NCI-H2107 treated with DMSO at 0.1 percent for 48 hours (cell line): Measurements from ENCODE around the gene RRBP1.
A peak's percentile ranks its signal among the peaks of the same experiment; 100 is the strongest.

ENCODE experiments used
- DNase-seq: peaks from one replicate; lab custom pipeline; 2025; ENCODE audit not compliant: unreplicated experiment; lab: John Stamatoyannopoulos, UW

RRBP1 gene

DNA sequence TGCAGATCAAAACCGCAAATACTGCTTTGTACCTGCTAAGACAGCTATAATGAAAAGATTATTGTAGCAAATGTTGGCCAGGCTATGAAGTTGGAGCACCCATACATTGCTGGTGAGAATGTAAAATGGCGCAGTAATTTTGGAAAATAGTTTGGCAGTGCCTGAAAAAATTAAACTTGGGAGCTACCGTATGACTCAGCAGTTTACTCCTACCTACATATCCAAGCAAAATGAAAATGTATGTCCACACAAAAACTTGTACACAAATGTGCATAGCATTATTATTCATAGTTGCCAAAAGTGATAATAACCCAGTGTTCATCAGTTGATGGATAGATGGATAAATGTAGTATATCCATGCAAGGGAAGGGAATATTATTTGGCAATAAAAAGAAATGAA, 98.9 kb downstream of the RRBP1 start:
- DNase-seq, result no peak

DNA sequence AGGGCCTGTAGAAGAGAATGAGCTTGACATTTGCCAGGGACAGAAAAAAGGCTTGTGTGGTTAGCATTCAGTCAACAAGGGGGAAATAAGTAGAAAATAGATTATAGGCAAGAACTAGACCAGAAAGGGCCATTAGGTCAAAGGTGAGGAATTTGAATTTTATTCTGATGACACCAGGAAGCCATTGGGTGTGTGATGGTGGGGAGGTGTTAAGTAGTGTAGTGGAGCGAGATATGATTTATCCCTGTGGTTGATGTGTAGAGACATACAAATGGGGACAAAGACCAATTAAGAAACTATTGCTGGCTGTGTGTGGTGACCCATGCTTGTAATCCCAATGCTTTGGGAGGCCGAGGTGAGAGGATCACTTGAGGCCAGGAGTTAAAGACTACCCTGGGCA, 101.1 kb downstream of the RRBP1 start:
- no peak for DNase-seq

DNA sequence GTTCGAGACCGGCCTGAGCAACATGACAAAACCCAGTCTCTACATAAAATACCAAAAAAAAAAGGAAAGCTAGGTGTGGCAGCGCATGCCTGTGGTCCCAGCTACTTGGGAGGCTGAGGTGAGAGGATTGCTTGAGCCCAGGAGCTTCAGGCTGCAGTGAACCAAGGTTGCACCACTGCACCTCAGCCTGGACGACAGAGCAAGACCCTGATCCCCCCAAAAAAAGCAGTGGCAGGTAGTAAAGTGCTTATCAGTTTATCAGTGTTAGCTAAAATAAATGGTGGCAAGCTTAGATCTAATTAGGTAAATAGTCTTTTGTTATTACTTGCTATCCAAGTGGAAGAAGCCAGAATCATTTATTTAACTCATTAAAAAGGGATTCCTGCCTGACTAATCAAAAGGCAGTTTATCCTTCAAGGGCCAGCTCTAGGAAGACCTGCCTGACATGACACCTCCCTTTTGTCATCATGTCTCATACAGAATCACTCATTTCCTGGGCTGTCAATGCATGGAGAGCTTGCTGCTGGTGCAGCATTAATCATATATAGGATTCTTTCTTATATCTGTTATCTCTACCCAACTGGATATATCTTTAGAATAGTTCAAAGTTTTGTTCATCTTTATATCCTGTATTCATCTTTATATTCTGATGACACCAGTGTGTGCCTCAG, 102.5 kb downstream of the RRBP1 start:
- no peak for DNase-seq

DNA sequence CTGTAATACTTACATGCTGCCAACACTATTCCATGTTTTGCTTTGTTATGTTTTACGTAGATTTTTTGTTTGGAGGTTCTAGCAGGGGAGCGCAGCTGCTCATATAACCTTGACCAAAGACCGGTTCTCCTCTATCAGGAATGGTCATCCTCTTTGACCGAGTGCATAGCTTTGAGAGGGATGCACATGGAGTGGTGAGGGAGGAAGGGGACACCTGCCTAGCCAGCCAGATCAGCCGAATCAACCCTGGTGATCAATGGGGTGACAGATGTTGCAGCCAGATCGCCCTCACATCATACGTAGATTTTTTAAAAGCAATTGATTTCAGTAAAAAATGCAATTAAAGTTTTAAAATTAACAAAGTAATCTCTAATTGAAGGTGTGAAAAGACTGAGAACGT, 105.8 kb downstream of the RRBP1 start:
- DNase-seq, result no peak

DNA sequence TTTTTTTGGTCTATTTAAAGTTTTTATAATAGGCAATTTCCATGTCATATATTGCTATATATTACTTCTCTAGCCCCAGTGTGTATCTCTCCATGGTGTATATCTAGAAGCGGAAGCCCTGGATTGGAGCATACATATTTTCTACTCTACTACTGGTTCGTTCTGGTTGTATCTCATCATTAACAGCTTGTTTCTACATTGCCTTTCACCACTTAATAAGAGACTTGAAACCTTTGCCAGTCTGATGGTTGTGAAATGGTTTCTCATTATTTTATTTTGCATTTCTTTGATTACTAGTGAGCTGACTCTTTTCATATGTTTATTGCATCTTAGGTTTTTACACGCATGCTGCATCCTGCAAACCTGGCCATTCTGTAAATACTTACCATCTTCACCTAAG, 108.6 kb downstream of the RRBP1 start:
- DNase-seq, result no peak

DNA sequence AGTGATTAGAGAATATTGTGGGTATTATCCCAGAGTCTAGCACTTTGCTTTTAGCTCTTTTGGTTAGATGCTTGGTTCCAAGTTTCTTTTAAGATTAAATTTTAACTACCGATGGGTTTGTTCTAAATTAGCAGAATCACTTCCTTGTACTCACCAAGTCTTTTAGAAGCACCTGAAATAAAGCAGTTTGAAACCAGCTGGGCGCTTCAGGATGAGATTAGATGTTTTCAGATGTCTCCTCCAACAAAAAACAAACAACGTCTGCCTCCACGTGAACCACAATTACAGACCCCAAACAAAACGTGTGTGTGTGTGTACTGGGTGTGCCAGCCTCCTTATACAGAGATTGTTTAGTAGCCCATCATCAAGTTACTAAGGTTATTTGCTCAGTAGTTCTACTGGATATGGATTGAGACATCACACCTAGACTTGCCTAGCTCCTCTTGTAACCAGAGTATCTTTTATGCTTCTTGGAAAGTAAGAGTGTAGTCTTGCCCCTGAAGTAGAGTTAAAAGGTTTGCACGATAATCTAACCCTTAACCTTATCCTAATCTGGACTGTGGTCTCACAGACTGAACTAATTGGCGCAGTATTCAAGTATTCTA, 109.9 kb downstream of the RRBP1 start:
- DNase-seq, result no peak

DNA sequence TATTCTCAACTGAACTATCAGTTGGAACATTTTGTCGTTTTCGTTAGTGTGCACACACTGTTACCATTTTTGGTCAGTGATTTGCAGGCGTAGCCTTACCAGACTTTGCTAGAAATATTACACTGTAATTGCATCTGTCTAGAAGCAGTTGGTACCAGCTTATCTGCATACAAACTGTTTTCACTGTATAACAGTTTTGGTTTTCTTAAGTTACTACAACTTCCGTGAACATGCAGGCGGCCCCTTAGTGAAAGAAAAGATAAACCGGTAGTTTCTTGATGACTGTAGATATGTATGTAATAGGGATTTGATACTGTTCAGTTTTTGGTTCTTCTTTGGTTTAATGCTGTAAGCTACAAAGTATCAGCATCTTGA, 110.9 kb downstream of the RRBP1 start:
- DNase-seq, result no peak

DNA sequence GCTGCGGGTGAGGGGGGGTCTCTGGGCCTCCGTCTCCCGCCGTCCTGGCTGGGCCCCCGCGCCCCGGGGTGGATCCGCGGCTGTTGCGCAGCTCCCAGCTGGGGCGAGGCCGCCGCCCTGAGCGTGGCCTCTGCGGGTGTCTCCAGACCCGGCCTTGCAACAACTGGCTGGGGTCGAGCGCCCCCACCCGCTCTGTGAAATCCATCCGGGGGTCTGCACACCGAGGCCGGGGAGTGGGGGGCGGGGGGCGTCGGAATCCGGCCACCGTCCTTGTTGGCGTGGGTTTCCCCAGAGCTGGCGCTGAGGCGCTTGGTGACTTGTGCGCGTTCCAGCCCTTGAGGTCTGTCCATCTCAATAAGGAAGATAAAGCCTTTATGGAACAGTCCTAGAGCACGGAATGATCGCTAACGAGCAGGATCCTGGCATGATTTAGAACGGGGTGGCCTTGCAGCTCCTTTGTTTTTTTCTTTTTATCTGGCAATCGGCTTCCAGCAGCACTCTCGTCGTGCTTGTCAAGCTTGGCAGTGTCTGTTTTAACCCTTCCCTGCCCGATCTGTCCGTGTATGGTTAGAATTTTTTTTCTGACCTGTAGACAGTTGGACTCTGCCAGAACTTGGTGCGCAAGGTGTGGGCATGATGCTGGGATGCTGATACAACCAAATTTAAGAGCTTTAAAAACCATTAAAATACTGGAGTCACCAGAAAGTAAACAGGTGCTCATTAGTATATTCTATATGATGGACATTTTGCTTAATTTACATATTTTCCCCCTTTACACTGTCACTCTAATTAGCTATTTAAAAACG, 111.5 kb downstream of the RRBP1 start:
- DNase-seq, result no peak

DNA sequence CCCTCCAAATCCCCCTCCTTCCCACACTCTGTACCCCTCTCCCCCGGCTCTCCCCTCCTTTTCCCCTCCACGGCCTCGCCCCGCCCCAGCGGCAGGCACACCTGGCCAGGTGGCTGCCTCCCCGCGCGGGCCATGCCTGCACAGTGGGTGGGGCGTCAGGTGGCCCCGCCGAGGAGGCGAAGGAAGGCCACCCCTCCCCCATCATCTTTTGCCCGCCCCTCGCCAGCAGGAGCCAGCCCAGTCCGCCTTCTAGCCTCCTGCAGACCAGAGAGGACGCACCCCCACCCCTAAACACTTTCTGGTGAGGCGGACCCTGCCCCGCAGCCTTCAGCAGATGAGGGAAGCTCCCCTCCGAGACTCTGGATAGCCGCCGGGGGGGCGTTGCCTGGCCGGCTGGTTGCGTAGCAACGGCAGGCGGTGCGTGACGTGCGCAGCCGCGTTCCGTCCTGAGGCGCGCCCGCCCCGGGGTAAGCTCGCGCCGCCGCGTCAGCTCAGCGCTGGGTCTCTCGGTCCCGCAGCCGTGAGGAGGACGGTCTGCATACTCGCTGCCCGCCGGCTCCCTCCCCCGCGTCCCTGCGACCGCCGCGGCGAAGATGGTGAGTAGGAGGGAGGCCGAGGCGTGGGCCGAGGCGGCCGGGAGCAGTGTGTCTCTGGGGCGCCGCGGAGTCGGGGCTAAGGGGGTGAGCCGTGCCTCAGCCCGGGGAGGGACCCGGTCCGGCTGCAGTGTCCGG, 112.3 kb downstream of the RRBP1 start, which contains the start of gene DSTN:
Gene DSTN, plus strand, starts transcription at position 460 of the 731 bp plus-strand sequence. Its CDS starts 134 bp downstream, at position 594.
- peak; percentile 51 for DNase-seq

DNA sequence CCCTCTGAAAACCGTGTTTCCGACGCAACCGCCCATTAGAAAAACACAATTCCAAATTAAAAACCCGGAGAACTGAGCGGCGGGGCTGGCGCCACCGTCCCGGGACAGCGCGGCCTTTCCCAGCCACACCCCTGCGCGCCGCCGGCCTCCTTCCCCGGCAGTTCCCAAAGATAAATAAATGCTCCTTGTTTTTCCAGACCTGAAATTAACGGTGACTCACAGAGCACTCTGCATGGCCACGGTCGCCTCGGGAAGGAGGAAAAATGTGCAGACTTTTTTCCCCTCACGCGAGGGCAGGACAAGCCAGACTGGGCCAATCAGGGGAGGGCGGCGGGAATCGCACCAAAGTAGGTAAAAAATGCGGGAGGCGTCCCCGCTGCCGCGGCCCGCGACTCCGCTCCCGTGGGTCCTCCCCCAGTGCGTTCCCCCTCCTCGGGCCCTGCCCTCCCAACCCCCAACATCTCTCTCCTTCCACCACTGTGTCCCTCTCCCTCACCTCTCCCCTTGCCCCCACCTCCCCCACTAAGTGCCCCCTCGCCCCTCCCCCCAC, 113.0 kb downstream of the RRBP1 start:
- no peak for DNase-seq

DNA sequence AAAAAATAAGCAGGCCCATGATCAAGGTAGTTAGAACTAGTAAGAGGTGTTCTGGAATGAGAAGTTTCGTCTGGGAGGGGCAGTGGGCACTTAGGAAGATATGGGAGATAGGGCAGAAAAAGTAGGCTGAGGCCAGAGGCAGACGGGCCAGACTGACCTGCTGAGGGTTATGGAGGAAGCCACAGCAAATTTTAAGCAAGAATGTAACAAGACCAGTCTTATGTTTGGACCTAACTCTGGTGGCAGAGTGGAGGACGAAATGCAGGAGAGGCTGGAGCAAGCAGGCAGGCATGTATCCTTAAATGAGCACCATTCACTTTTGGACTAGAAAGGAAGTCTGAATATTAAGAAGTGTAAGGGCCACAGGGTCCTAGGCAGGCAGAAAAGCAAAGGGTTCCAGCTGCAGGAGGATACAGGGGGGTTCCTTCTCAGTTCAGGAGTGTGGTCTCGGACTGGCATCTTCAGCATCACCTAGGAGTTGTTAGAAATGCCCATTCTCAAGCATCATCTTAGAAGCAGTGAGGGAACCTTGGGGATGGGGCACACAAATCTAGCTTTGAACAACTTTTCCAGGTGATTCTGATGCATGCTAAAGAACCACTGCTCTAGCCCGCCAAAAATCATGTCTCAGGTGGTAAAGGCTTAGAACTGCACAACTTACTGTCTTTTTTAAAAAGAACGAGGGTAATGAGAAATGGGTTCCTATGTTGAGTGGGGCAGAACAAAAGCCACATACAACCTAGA, 113.8 kb downstream of the RRBP1 start:
- DNase-seq, result no peak

DNA sequence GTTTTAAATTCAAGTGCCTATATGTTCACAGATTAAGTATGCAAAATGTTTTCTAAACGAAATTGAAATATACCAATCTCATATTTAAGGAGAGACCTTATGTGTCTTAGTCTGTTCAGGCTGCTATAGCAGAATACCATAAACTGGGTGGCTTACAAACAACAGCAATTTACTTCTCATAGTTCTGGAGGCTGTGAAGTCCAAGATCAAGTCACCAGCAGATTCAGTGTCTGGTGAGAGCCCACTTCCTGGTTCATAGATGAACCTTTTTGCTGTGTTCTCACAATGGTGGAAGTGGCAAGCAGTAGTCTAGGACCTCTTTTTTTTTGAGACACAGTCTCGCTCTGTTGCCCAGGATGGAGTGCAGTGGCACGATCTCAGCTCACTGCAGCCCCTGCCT, 115.7 kb downstream of the RRBP1 start:
- DNase-seq, result no peak

DNA sequence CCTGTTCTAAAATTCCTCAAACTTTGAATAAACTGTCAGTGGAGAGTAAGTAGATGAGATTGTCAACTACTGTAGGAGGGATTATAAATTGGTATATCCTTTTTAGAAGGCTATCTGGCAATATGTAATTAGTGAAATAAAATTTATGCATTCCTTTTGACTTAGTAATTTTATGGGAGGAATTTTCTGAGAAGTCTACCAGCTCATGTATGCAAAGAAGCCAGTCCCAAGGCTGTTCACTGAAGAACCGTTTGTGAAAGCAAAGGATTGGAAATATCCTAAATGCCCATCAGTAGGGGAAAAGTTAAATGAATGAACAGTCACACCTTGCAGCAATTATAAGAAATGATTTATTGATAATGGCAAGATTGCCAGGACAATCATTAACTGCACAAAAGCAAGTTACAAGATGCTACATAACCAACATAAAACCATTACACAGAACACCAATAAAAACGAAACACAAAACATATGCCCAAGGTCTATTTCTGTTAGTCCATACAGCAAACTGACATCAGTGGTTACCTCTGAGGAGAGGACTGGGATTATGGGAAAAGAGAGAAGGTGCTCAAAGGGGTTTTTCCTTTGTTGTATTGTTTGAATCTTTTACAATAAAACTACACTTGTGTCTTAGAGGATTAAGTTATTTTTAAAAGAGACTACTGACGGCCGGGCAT, 116.7 kb downstream of the RRBP1 start:
- no peak for DNase-seq
